Loucy (cell line): ENCODE data around the gene VWA8.

Experiments
- H2AFZ ChIP-seq: fragments of 200-600 bp; sonication (generic); 2 replicates; pipeline ENCODE4 v1.6.0; 2016; ENCODE audit warnings: antibody characterized with exemption, mild to moderate bottlenecking, low read length, moderate library complexity
- H3F3A ChIP-seq: fragments of 200-600 bp; 2 replicates; pipeline ENCODE4 v1.6.0; 2016; ENCODE audit warnings: antibody characterized with exemption, low read depth, mild to moderate bottlenecking
- H3K27me3 ChIP-seq: fragments of 200-600 bp; sonication (generic); 2 replicates; pipeline ENCODE4 v1.6.1; 2014; ENCODE audit warnings: low read length, mild to moderate bottlenecking; ENCODE audit not compliant: insufficient read depth, poor library complexity, severe bottlenecking
- H3K36me3 ChIP-seq: fragments of 200-600 bp; sonication (generic); 2 replicates; pipeline ENCODE4 v1.6.1; 2016; ENCODE audit warnings: low read length; ENCODE audit not compliant: insufficient read depth
- H3K4me1 ChIP-seq: fragments of 200-600 bp; sonication (generic); 2 replicates; pipeline ENCODE4 v1.5.1; 2014; ENCODE audit warnings: low read length, mild to moderate bottlenecking; ENCODE audit not compliant: insufficient read depth, poor library complexity, severe bottlenecking
- H3K4me2 ChIP-seq: fragments of 200-600 bp; sonication (generic); 2 replicates; pipeline ENCODE4 v1.6.0; 2014; ENCODE audit warnings: antibody characterized with exemption, low read length, low read depth, mild to moderate bottlenecking; ENCODE audit not compliant: poor library complexity, severe bottlenecking
- H3K4me3 ChIP-seq: fragments of 200-600 bp; sonication (generic); 2 replicates; pipeline ENCODE4 v1.5.1; 2014; ENCODE audit warnings: low read length, mild to moderate bottlenecking, mixed read lengths; ENCODE audit not compliant: poor library complexity, severe bottlenecking
- H3K79me2 ChIP-seq: fragments of 200-600 bp; sonication (generic); 2 replicates; pipeline ENCODE4 v1.6.1; 2014; ENCODE audit warnings: low read length; ENCODE audit not compliant: insufficient read depth
- H3K9ac ChIP-seq: fragments of 200-600 bp; sonication (generic); 2 replicates; pipeline ENCODE4 v1.6.0; 2014; ENCODE audit warnings: mild to moderate bottlenecking, low read depth, low read length, moderate library complexity; ENCODE audit not compliant: poor library complexity, severe bottlenecking
- H3K9me2 ChIP-seq: fragments of 200-600 bp; sonication (generic); replicated peaks from 2 replicates; pipeline ENCODE4 v1.6.1; 2016; ENCODE audit warnings: low read depth, low read length, mixed read lengths
- H3K9me3 ChIP-seq: fragments of 200-600 bp; sonication (generic); 2 replicates; pipeline ENCODE4 v1.6.1; 2014; ENCODE audit warnings: mild to moderate bottlenecking, antibody characterized with exemption, low read length, low read depth; ENCODE audit not compliant: insufficient read depth
- H4K20me1 ChIP-seq: fragments of 200-600 bp; sonication (generic); 2 replicates; pipeline ENCODE4 v1.6.0; 2014; ENCODE audit warnings: antibody characterized with exemption, low read length, mild to moderate bottlenecking; ENCODE audit not compliant: insufficient read depth, poor library complexity, severe bottlenecking
- EZH2phosphoT487 ChIP-seq: fragments of 200-600 bp; IDR thresholded peaks from 2 replicates; pipeline ENCODE4 v1.6.1; 2018; ENCODE audit warnings: antibody characterized with exemption, mild to moderate bottlenecking, moderate library complexity, borderline replicate concordance
- TF ChIP-seq, protein P1 (sequence below): fragments of 200-600 bp; sonication (generic); conservative IDR thresholded peaks from 2 replicates; pipeline ENCODE4 v1.5.1; 2014; ENCODE audit warnings: mild to moderate bottlenecking, antibody characterized with exemption, low read length

The VWA8 gene

GRCh38 chr13:41971848-41972247 lies 10.9 kb upstream of the VWA8 start:
- no peaks in the 10 kb centered on the region for H3K79me2 ChIP-seq
- H3K9me3 ChIP-seq = no peaks in the 10 kb centered on the region
- H4K20me1 ChIP-seq = no peaks in the 10 kb centered on the region
- H3F3A ChIP-seq = no peaks in the 10 kb centered on the region
- H3K27me3 ChIP-seq = no peaks in the 10 kb centered on the region
- no peaks in the 10 kb centered on the region for H3K9me2 ChIP-seq
- TF ChIP-seq, protein P1, sequence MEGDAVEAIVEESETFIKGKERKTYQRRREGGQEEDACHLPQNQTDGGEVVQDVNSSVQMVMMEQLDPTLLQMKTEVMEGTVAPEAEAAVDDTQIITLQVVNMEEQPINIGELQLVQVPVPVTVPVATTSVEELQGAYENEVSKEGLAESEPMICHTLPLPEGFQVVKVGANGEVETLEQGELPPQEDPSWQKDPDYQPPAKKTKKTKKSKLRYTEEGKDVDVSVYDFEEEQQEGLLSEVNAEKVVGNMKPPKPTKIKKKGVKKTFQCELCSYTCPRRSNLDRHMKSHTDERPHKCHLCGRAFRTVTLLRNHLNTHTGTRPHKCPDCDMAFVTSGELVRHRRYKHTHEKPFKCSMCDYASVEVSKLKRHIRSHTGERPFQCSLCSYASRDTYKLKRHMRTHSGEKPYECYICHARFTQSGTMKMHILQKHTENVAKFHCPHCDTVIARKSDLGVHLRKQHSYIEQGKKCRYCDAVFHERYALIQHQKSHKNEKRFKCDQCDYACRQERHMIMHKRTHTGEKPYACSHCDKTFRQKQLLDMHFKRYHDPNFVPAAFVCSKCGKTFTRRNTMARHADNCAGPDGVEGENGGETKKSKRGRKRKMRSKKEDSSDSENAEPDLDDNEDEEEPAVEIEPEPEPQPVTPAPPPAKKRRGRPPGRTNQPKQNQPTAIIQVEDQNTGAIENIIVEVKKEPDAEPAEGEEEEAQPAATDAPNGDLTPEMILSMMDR = no peak
- no peak for TF ChIP-seq EZH2phosphoT487
- no peaks in the 10 kb centered on the region for H3K36me3 ChIP-seq
- H3K4me2 ChIP-seq = no peak overlapping the region
- H3K4me1 ChIP-seq = peaks cover 19% of the 10 kb centered on the region
- H2AFZ ChIP-seq = peak overlapping the region; percentile 5; the same call in 1 of the 2 replicates
- H3K4me3 ChIP-seq = no peak overlapping the region
- no peak overlapping the region for H3K9ac ChIP-seq

- H4K20me1 ChIP-seq = no peaks in the 10 kb centered on the region
- H3K27me3 ChIP-seq = no peaks in the 10 kb centered on the region
- H3F3A ChIP-seq = no peaks in the 10 kb centered on the region
- no peak for TF ChIP-seq EZH2phosphoT487
- TF ChIP-seq, protein P1 = no peak
- H3K4me2 ChIP-seq = no peak overlapping the region
- no peaks in the 10 kb centered on the region for H3K9me3 ChIP-seq
- no peaks in the 10 kb centered on the region for H3K79me2 ChIP-seq
- no peak overlapping the region for H3K4me3 ChIP-seq
- peaks cover 19% of the 10 kb centered on the region for H3K4me1 ChIP-seq
- H3K9me2 ChIP-seq = no peaks in the 10 kb centered on the region
- H3K9ac ChIP-seq = no peak overlapping the region
- no peaks in the 10 kb centered on the region for H3K36me3 ChIP-seq
- H2AFZ ChIP-seq = peak overlapping the region; percentile 5; the same call in 1 of the 2 replicates
Observed at GRCh38 chr13:41970918-41971317, 10.0 kb upstream of the VWA8 start.

GRCh38 chr13:41970022-41970421 lies 9.1 kb upstream of the VWA8 start:
- H3K36me3 ChIP-seq = no peaks in the 10 kb centered on the region
- H3K4me3 ChIP-seq = no peak overlapping the region
- H3F3A ChIP-seq = no peaks in the 10 kb centered on the region
- H3K4me1 ChIP-seq = peaks cover 19% of the 10 kb centered on the region
- no peaks in the 10 kb centered on the region for H3K79me2 ChIP-seq
- no peak for TF ChIP-seq EZH2phosphoT487
- TF ChIP-seq, protein P1 = no peak
- H3K9me2 ChIP-seq = no peaks in the 10 kb centered on the region
- no peak overlapping the region for H3K9ac ChIP-seq
- H2AFZ ChIP-seq = no peak overlapping the region
- no peaks in the 10 kb centered on the region for H3K27me3 ChIP-seq
- no peak overlapping the region for H3K4me2 ChIP-seq
- H4K20me1 ChIP-seq = no peaks in the 10 kb centered on the region
- no peaks in the 10 kb centered on the region for H3K9me3 ChIP-seq
